Stimulated activated CD4-positive, alpha-beta T cell treated with anti-CD3 and anti-CD28 coated beads, TNF-alpha, amount 100 ng/mL, for 4 hours (primary cell): ENCODE results near the gene ZHX3.
"Not testable (repeated sequence)": the region's sequence is repeated elsewhere in the genome, so short reads cannot be mapped to it uniquely, and the experiment has no call there.

Source experiments
- DNase-seq, 3 experiments: peaks; one replicate each; pipeline ENCODE4 v3.0.0-alpha.2; 2020; ENCODE audit warnings: low read depth in 3 of 3

The ZHX3 gene

DNA sequence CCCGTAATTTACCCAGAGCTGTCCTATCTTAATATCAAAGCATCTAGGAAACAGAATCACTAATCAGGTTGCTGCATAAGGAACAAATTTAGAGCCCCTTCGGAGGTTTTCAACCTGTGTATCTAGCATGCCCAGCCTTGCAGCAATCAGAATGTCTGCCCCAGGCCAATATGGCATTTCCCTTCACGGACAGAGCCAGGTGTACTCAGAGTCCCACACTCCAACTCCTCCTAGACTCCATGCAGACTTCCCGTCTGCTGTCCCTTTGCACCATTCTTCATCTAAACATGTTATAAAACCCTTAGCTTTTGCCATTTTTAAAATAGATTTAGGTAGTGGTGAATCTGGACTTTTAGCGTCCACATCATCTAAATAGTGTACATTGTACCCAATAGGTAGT lies 61.0 kb downstream of the ZHX3 start:
- DNase-seq: no peak

GRCh38 chr20:41255655-41256054 lies 61.9 kb downstream of the ZHX3 start:
- DNase-seq: no peak

GRCh38 chr20:41249411-41250281 lies 67.9 kb downstream of the ZHX3 start:
- DNase-seq: no peak

DNA sequence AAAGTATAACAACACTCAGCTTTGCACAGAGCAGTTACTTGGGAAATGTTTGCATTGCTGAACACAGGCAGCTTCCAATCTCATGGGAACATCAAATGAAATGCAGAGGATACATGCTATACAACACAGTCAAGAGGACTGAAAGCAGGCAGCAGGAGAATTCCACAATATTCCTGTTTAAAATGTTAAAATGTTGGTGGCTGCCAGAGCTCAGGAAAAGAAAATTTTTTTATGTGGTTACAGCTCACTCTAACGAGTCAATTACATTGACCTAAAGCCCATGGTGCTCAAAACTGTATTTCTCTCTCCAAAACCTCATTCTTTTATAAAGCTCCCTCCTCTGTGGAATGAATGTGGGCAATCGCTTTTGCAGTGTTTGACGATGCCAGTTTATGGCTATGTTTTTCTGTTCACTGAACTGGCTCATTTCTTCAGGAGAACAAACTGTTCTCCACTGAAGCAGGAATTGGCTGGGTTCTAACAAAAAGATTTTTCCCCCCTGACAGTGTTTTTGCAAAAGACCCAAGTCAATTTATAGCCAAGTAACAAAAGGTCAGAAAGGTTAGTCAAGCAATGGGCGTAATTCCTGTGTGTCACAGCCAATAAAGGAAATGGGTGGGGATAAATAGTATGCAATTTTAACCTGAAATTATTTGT lies 69.0 kb downstream of the ZHX3 start:
- DNase-seq: no peak

- no peak for DNase-seq
Observed at GRCh38 chr20:41247523-41248367, 69.8 kb downstream of the ZHX3 start.

DNA sequence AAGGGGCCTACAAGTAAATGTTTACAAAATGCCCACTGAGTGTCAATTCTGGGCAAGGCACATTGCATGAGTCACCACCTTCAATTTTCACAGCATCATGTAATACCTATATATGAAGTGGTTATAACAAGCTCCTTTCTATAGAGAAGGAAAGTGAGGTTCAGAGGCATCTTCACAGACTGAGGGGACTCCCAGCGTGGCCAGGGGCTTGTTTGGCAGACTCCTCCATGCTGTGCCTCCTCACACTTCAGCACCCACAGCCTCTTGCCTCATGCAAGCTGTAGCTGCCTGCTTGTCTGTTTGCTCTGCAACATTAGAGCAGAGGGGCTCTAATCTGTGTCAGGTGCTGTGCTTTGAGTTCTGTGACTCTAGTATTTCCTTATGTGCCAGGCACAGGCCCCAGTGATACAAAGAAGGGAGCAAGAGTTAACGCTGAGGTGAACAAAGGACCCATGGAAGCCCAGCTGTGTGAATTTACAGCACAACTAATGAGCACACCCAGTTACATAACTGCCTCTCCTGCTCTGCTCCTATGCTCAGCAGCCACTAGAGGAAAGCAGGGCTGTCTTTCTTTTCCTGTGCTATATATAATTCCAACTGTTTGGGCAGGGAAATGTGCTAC lies 72.3 kb downstream of the ZHX3 start:
- DNase-seq: no peak

- DNase-seq: no peak
Observed at GRCh38 chr20:41242807-41243206, 74.7 kb downstream of the ZHX3 start.

GRCh38 chr20:41242352-41242751 lies 75.2 kb downstream of the ZHX3 start:
- no peak for DNase-seq

GRCh38 chr20:41237233-41237632 lies 80.3 kb downstream of the ZHX3 start:
- DNase-seq: not testable (repeated sequence)

DNA sequence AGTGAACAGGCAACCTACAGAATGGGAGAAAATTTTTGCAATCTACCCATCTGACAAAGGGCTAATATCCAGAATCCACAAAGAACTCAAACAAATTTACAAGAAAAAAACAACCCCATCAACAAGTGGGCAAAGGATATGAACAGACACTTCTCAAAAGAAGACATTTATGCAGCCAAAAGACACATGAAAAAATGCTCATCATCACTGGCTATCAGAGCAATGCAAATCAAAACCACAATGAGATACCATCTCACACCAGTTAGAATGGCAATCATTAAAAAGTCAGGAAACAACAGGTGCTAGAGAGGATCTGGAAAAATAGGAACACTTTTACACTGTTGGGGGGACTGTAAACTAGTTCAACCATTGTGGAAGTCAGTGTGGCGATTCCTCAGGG lies 80.7 kb downstream of the ZHX3 start:
- not testable (repeated sequence) for DNase-seq

- no peak for DNase-seq
Observed at GRCh38 chr20:41234546-41234945, 83.0 kb downstream of the ZHX3 start.

GRCh38 chr20:41234041-41234440 lies 83.5 kb downstream of the ZHX3 start:
- DNase-seq: no peak

- DNase-seq: no peak
Observed at GRCh38 chr20:41232973-41233926, 84.3 kb downstream of the ZHX3 start.

DNA sequence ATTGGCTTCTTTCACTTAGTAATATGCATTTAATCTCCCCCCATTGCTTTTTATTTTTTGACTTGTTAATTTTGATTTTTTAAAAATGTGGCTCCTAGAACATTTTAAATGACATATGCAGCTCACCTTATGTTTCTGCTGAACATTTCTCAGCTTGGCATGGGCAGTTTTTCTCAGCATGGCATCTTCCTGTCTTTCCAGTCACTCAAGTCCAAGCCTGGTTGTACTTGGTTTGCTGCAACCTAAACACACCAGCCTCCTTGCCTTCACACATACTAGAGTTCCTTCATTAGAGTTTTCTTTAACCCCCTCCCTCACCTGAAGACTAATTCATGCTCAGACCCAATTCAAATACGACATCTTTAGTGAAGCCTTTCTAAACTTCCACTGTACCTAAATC lies 86.4 kb downstream of the ZHX3 start:
- no peak for DNase-seq

DNA sequence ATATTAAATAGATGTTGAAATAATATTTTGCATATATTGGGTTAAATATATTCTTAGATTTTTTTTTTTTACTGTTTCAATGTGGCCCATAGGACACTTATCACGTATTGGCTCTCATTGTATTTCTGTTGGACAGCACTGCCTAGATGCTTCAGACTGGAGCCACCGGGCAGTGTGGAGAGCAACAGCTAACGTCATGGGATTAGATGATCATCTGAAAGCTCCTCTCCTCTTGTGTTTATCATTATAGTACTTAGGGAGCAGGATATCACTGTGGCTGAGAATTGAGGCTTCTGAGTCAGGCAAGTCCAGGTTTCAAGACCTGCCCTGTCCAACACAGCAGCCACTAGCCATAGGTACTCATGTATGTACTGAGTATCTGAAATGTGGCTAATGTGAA lies 87.4 kb downstream of the ZHX3 start:
- no peak for DNase-seq

DNA sequence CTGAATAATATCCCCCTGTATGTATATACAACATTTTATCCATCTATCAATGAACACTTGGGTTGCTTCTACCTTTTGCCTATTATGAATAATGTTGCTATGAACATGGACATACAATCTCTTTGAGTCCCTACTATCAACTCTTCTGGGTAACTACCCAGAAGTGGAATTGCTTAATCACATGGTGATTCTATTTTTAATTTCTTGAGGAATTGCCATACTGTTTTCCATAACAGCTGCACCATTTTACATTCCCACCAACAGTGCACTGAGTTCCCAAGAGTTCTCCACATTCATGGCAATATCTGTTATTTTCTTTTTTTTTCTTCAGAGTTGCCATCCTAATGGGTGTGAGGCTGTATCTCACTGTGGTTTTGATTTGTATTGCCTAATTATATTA lies 88.3 kb downstream of the ZHX3 start:
- DNase-seq: no peak

DNA sequence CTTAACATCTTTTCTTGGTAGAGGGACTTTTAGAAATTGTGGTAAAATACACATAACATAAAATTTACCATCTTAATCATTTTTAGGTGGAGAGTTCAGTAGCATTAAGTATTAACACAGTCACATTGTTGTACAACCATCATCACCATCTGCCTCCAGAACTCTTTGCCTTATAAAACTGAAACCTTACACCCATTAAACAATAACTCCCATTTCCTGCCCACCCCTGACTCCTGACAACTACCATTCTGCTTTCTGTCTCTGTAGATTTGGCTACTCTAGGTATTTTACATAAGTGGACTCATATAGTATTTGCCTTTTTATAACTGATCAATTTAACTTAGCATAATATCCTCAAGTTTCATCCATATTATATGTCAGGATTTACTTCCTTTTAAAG lies 88.7 kb downstream of the ZHX3 start:
- no peak for DNase-seq

- DNase-seq: no peak
Observed at GRCh38 chr20:41226426-41226825, 91.1 kb downstream of the ZHX3 start.

- DNase-seq: no peak
Observed at GRCh38 chr20:41225091-41225490, 92.4 kb downstream of the ZHX3 start.

- DNase-seq: no peak
Observed at GRCh38 chr20:41224281-41224680, 93.2 kb downstream of the ZHX3 start.

DNA sequence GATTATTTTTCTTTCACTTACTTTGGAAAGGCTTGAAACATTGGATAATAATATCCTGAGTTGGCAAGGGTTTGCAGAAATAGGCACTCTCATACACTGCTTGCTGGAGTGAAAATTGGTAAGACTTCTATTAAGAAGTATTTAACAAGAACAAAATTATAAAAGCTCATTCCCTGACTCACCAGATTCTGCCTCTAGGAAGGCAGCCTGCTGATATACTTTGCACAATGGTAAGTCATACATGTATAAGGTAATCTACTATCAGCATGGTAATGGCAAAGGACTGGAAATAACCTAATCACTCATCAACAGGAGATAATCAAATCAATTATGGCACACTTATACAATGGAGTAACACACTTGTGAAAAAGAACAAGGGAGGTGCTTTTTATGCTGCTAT lies 94.4 kb downstream of the ZHX3 start:
- DNase-seq: no peak
